ENCODE data around the gene STK40.

Gene STK40

GRCh38 chr1:36369061-36369861, 16.5 kb downstream of the STK40 start:
- peak; percentile 44 to 79 for DNase-seq

- DNase-seq = no peak
Measured at GRCh38 chr1:36367798-36368197, 17.9 kb downstream of the STK40 start.

GRCh38 chr1:36367066-36367465, 18.7 kb downstream of the STK40 start:
- DNase-seq = no peak

- DNase-seq = peak; percentile 84 to 97
Measured at GRCh38 chr1:36366091-36366661, 19.5 kb downstream of the STK40 start.

- peak; percentile 65 to 90 for DNase-seq
Measured at GRCh38 chr1:36365381-36365780, 20.3 kb downstream of the STK40 start.

GRCh38 chr1:36359911-36360550, 25.7 kb downstream of the STK40 start:
- DNase-seq = peak in 1 of 2 experiments; percentile 56

- DNase-seq = no peak
Measured at GRCh38 chr1:36359383-36359782, 26.3 kb downstream of the STK40 start.

GRCh38 chr1:36358514-36359084, 27.1 kb downstream of the STK40 start:
- no peak for DNase-seq

- no peak for DNase-seq
Measured at GRCh38 chr1:36355811-36356210, 29.9 kb downstream of the STK40 start.

GRCh38 chr1:36354486-36354885, 31.2 kb downstream of the STK40 start:
- no peak for DNase-seq

GRCh38 chr1:36352910-36353878, 32.5 kb downstream of the STK40 start:
- no peak for DNase-seq

GRCh38 chr1:36352125-36352909, 33.4 kb downstream of the STK40 start:
- DNase-seq = no peak

- DNase-seq = no peak
Measured at GRCh38 chr1:36351227-36351977, 34.3 kb downstream of the STK40 start.

- no peak for DNase-seq
Measured at GRCh38 chr1:36350659-36351226, 35.0 kb downstream of the STK40 start.

GRCh38 chr1:36349839-36350238, 35.9 kb downstream of the STK40 start:
- DNase-seq = no peak

GRCh38 chr1:36349241-36349671, 36.5 kb downstream of the STK40 start:
- no peak for DNase-seq

GRCh38 chr1:36346741-36347370, 38.9 kb downstream of the STK40 start:
- no peak for DNase-seq

GRCh38 chr1:36345353-36345752, 40.4 kb downstream of the STK40 start:
- DNase-seq = no peak

- no peak for DNase-seq
Measured at GRCh38 chr1:36344395-36344680, 41.4 kb downstream of the STK40 start.
